OCI-LY7 (cell line): ENCODE measurements around the gene SEC14L1. TPM values are rescaled to one million over a fixed set of nuclear protein-coding genes. Genes with fewer than 3 reads are reported as not detected.

ENCODE experiments used
- Bru-seq: library from RNA; stranded (reverse); fragments of 400-500 nt; gene quantifications from one replicate; lab custom pipeline; 2021; lab: Mats Ljungman, UMichigan
- BruChase-seq, 2 experiments: library from RNA; stranded (reverse); fragments of 400-500 nt; gene quantifications; one replicate each; lab custom pipeline; 2021; lab: Mats Ljungman, UMichigan
- BruUV-seq: library from RNA; stranded (reverse); fragments of 400-500 nt; replicated peaks from 2 replicates; lab custom pipeline; 2021; lab: Mats Ljungman, UMichigan
- CTCF ChIA-PET: fragments of 300-600 bp; sonication (Branson Sonifier 250); formaldehyde crosslinking; loops from one replicate; lab custom pipeline; 2022; ENCODE audit warnings: antibody characterized with exemption; ENCODE audit not compliant: unreplicated experiment; lab: Charles Lee
- POLR2A ChIA-PET: fragments of 300-600 bp; sonication (Branson Sonifier 250); formaldehyde crosslinking; loops from one replicate; lab custom pipeline; 2022; ENCODE audit warnings: antibody characterized with exemption; lab: Charles Lee
- DNase-seq: peaks from one replicate; pipeline ENCODE4 v3.0.0-alpha.2; 2015; ENCODE audit warnings: low spot score
- H2AFZ ChIP-seq: fragments of 200-600 bp; sonication (generic), shearing (Covaris generic); 2 replicates; pipeline ENCODE4 v1.6.1; 2014; ENCODE audit warnings: mild to moderate bottlenecking, antibody characterized with exemption, low read length, moderate library complexity
- H3K27ac ChIP-seq: fragments of 200-600 bp; sonication (generic); 2 replicates; pipeline ENCODE4 v1.5.1; 2014; ENCODE audit warnings: mixed run types, low read depth, mild to moderate bottlenecking, moderate library complexity, low read length, inconsistent platforms; ENCODE audit not compliant: poor library complexity, severe bottlenecking
- H3K36me3 ChIP-seq: fragments of 200-600 bp; sonication (generic); 2 replicates; pipeline ENCODE4 v1.6.1; 2014; ENCODE audit warnings: mild to moderate bottlenecking, antibody characterized with exemption, low read length, moderate library complexity, mixed read lengths; ENCODE audit not compliant: insufficient read depth
- H3K4me1 ChIP-seq: fragments of 200-600 bp; sonication (generic); 2 replicates; pipeline ENCODE4 v1.5.1; 2014; ENCODE audit warnings: mild to moderate bottlenecking, low read length; ENCODE audit not compliant: insufficient read depth, poor library complexity, severe bottlenecking
- H3K4me2 ChIP-seq: fragments of 200-600 bp; sonication (generic); 2 replicates; pipeline ENCODE4 v1.6.1; 2014; ENCODE audit warnings: mild to moderate bottlenecking, low read length
- H3K4me3 ChIP-seq: fragments of 200-600 bp; sonication (generic); 2 replicates; pipeline ENCODE4 v1.5.1; 2014; ENCODE audit warnings: mild to moderate bottlenecking, low read depth, low read length; ENCODE audit not compliant: poor library complexity, severe bottlenecking
- H3K79me2 ChIP-seq: fragments of 200-600 bp; sonication (generic); 2 replicates; pipeline ENCODE4 v1.6.1; 2016; ENCODE audit warnings: low read depth, mild to moderate bottlenecking, low read length, moderate library complexity, mixed read lengths; ENCODE audit not compliant: insufficient read depth
- H3K9me2 ChIP-seq: fragments of 200-600 bp; sonication (generic); 2 replicates; pipeline ENCODE4 v1.6.1; 2016; ENCODE audit warnings: mild to moderate bottlenecking, low read length, mixed read lengths; ENCODE audit not compliant: insufficient read depth
- H3K9me3 ChIP-seq: fragments of 200-600 bp; sonication (generic); 2 replicates; pipeline ENCODE4 v1.6.1; 2014; ENCODE audit warnings: mild to moderate bottlenecking, mixed run types, low read length, mixed read lengths
- H4K20me1 ChIP-seq: fragments of 200-600 bp; sonication (generic); 2 replicates; pipeline ENCODE4 v1.6.1; 2014; ENCODE audit warnings: mild to moderate bottlenecking, antibody characterized with exemption, low read length, moderate library complexity, mixed read lengths; ENCODE audit not compliant: insufficient read depth
- EZH2phosphoT487 ChIP-seq: fragments of 200-600 bp; sonication (generic); IDR thresholded peaks from 2 replicates; pipeline ENCODE4 v1.6.1; 2018; ENCODE audit warnings: low read depth, borderline replicate concordance, mild to moderate bottlenecking, mixed run types, antibody characterized with exemption, low read length, moderate library complexity, mixed read lengths
- intact Hi-C: fragments of 100-400 bp; cut with micrococcal nuclease; formaldehyde crosslinking; loops from one replicate; pipeline ENCODE4 v1.10.0; 2022; ENCODE audit not compliant: unreplicated experiment
- long read RNA-seq: library from polyadenylated mRNA; stranded (forward); transcript quantifications from one replicate; pipeline ENCODE4 v2.0.0, GENCODE V29; 2022
- total RNA-seq, 2 experiments: library from RNA; depleted of rRNA in 1 of 2; stranded (reverse); fragments of >200 nt in 1 of 2; shearing (Covaris generic) in 1 of 2; gene quantifications; 2 replicates each; pipeline ENCODE4 v1.2.3, GENCODE V29; 2014 to 2022
- TF ChIP-seq, protein P1 (sequence below): fragments of 200-600 bp; sonication (generic); conservative IDR thresholded peaks from 2 replicates; pipeline ENCODE4 v1.5.1; 2014; ENCODE audit warnings: mild to moderate bottlenecking, antibody characterized with exemption, low read length, moderate library complexity, mixed read lengths

The SEC14L1 gene
- 123 and 137 TPM in 2 replicates for total RNA-seq (2014; rRNA removed; shearing (Covaris generic))
- total RNA-seq (2022), result 227 and 321 TPM in 2 replicates
- percentile 91 among the genes with signal in this experiment for Bru-seq, nascent RNA
- percentile 95 among the genes with signal in this experiment for BruChase-seq, experiment 1, labeled RNA remaining after a 6-hour chase
- percentile 91 among the genes with signal in this experiment for BruChase-seq, experiment 2, labeled RNA remaining after a 2-hour chase
- long read RNA-seq, full-length matches to known transcripts, result 155 of 440 reads
- long read RNA-seq, partial matches to known transcripts, result 88 of 440 reads
- long read RNA-seq, other reads (novel, unspliced or antisense), result 197 of 440 reads

DNA sequence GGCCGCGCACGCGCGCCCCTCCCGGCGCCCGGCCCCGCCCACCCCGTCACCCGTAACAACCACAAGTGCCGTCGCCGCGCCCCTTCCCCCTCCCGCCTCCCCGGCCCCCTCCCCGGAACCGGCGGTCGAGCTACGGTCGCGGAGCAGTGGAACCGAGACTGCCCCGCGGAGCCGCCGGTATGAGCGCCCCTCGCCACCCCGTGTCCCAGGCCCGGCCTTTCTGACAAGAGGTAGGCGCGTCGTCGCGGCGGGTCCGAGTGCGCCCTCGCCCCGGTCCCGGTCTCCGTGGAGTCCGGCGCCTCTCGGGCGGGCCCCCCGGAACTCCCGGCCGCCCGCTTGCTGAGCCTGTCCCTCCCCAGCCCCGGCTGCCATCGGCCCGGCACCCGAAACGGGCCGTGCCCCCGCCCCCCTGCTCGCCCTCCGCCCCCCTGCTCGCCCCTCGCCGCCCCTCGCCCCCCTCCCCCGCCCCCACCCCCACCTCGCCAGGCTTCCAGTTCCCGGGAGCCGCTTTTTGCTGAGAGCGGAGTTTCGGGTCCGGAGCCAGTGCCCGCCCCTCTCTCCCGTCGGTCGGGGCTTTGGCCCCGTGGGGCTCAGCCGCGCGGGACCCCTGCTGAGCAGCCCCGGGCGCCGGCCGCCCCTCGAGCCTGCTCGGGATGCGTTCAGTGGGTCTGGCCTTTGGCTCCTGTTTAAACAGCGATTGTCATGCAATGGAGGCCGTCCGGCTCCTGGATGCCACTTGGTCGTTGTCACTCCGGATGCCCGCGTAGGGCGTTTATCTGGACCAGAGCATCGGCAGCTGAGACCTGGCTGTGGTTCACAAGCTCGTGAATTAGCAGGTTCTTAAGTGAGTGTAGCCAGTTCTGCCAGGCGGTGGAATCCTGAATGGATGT is at the start of gene SEC14L1:
SEC14L1 (plus strand) TSS at position 92 of the 890 bp plus-strand sequence. CDS start 2,628 bp downstream, outside the sequence.
- Histone ChIP-seq H3K4me2 (peak within 1 kb of the TSS; percentile 87), H3K36me3 (peaks cover 40% of the 10 kb centered on the region), H3K79me2 (peaks cover 43% of the 10 kb centered on the region), H2AFZ (peak within 1 kb of the TSS; percentile 65), H3K9me2 (no peaks in the 10 kb centered on the region), H3K4me3 (peak within 1 kb of the TSS; percentile 93), H4K20me1 (0 out of 2 replicates have a peak, but pooled peaks cover 6% of the 10 kb centered on the region), H3K27ac (peak within 1 kb of the TSS; percentile 95), H3K4me1 (peaks cover 45% of the 10 kb centered on the region), H3K9me3 (peaks cover 17% of the 10 kb centered on the region)
- intact Hi-C loops, result loop anchor here (1.0 to 10.0 kb wide), 7 partner anchors 31 to 404 kb away; partner anchors contain the start of genes MFSD11 and SRSF2
- ChIA-PET POLR2A (interaction anchor here (0.6 to 3.4 kb wide), 14 partner anchors 13 to 648 kb away, joined by 3 to 14 read pairs (median 5); no protein-coding TSS in a partner anchor), CTCF (interaction anchor here (0.6 to 1.2 kb wide), 5 partner anchors 40 to 213 kb away, joined by 3 to 6 read pairs (median 4); no protein-coding TSS in a partner anchor)
- no peak for TF ChIP-seq EZH2phosphoT487
- TF ChIP-seq, protein P1, sequence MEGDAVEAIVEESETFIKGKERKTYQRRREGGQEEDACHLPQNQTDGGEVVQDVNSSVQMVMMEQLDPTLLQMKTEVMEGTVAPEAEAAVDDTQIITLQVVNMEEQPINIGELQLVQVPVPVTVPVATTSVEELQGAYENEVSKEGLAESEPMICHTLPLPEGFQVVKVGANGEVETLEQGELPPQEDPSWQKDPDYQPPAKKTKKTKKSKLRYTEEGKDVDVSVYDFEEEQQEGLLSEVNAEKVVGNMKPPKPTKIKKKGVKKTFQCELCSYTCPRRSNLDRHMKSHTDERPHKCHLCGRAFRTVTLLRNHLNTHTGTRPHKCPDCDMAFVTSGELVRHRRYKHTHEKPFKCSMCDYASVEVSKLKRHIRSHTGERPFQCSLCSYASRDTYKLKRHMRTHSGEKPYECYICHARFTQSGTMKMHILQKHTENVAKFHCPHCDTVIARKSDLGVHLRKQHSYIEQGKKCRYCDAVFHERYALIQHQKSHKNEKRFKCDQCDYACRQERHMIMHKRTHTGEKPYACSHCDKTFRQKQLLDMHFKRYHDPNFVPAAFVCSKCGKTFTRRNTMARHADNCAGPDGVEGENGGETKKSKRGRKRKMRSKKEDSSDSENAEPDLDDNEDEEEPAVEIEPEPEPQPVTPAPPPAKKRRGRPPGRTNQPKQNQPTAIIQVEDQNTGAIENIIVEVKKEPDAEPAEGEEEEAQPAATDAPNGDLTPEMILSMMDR, result no peak
- BruUV-seq, result no TSS peak
- peak; percentile 82 for DNase-seq

DNA sequence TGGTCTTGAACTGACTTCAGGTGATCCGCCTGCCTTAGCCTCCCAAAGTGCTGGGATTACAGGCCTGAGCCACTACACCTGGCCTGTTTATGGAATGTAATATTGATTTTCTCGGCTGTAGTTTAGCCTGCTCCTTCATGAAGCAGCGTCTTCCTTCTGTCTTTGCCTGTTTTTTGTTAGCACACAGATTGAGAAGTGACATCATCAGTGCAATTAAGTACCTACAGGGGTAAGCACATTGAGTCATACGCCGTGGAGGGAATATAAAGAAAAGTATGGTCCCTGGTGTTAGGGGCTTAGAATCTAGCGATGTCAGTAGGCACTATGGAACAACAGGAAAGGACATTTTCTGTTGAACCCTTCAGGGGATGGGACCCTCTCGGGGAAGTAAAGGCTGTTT is 48.7 kb upstream of the SEC14L1 start:
- BruUV-seq, result no TSS peak
- POLR2A ChIA-PET, result no interaction called here
- CTCF ChIA-PET, result no interaction called here
- peaks cover 13% of the 10 kb centered on the region; the same call in 1 of the 2 replicates for H4K20me1 ChIP-seq
- TF ChIP-seq, protein P1, result no peak
- no peak for TF ChIP-seq EZH2phosphoT487
- intact Hi-C loops, result no loop called here
- H3K4me3 ChIP-seq, result no peak overlapping the region
- no peak overlapping the region for H2AFZ ChIP-seq
- peaks cover 73% of the 10 kb centered on the region for H3K36me3 ChIP-seq
- no peak overlapping the region for H3K4me2 ChIP-seq
- no peaks in the 10 kb centered on the region for H3K9me3 ChIP-seq
- H3K9me2 ChIP-seq, result no peaks in the 10 kb centered on the region
- H3K27ac ChIP-seq, result no peak overlapping the region
- peaks cover 41% of the 10 kb centered on the region for H3K4me1 ChIP-seq
- DNase-seq, result no peak
- peaks cover 38% of the 10 kb centered on the region for H3K79me2 ChIP-seq
